ENCODE results near the gene KSR2. TPM values are rescaled to one million over a fixed set of nuclear protein-coding genes. Genes with fewer than 3 reads are reported as not detected.

Gene KSR2
- total RNA-seq, 1 experiment from 2014 or later, result 0.15 TPM

- no peaks in the 10 kb centered on the region for H3K9me3 ChIP-seq (ENCODE audit: control insufficient read depth, insufficient read depth, low read depth, low read length)
- POLR2A ChIA-PET, result no interaction called here
- no TSS peak for BruUV-seq (replicated peaks)
- CTCF ChIA-PET, result no interaction called here
- H3K4me1 ChIP-seq (ENCODE audit: control insufficient read depth, insufficient read depth, low read length), result no peaks in the 10 kb centered on the region
- H3K27me3 ChIP-seq (ENCODE audit: control insufficient read depth, insufficient read depth, low read length), result peaks cover 3% of the 10 kb centered on the region; the same call in 1 of the 2 replicates
- ATAC-seq (no peak), DNase-seq (ENCODE audit: low read depth, low spot score) (no peak)
- no peak overlapping the region for H3K27ac ChIP-seq (ENCODE audit: low read length)
- TF ChIP-seq, protein P1, sequence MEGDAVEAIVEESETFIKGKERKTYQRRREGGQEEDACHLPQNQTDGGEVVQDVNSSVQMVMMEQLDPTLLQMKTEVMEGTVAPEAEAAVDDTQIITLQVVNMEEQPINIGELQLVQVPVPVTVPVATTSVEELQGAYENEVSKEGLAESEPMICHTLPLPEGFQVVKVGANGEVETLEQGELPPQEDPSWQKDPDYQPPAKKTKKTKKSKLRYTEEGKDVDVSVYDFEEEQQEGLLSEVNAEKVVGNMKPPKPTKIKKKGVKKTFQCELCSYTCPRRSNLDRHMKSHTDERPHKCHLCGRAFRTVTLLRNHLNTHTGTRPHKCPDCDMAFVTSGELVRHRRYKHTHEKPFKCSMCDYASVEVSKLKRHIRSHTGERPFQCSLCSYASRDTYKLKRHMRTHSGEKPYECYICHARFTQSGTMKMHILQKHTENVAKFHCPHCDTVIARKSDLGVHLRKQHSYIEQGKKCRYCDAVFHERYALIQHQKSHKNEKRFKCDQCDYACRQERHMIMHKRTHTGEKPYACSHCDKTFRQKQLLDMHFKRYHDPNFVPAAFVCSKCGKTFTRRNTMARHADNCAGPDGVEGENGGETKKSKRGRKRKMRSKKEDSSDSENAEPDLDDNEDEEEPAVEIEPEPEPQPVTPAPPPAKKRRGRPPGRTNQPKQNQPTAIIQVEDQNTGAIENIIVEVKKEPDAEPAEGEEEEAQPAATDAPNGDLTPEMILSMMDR (IDR thresholded peaks at IDR 0.05), result no peak
- TF ChIP-seq POLR2AphosphoS5 (IDR thresholded peaks at IDR 0.05; ENCODE audit: low read depth, low read length) (no peak), SIN3A (IDR thresholded peaks at IDR 0.05; ENCODE audit: borderline replicate concordance, insufficient read depth, low read depth, low read length) (no peak), REST (IDR thresholded peaks at IDR 0.05; ENCODE audit: insufficient read depth in 1 of 2, low read depth in 2 of 2, low read length in 1 of 2) (no peak), TCF7L2 (IDR thresholded peaks at IDR 0.05; ENCODE audit: low read depth, low read length) (no peak)
- intact Hi-C loops (cut with micrococcal nuclease; ENCODE audit: unreplicated experiment) (no loop called here), in situ Hi-C loops (cut with HindIII; ENCODE audit: low pct_unique_long_range_greater_than_20kb, low sequenced_read_pairs) (no loop called here)
- H3K4me3 ChIP-seq (ENCODE audit: low read depth in 2 of 2, low read length in 2 of 2), result no peak overlapping the region
- no peaks in the 10 kb centered on the region for H3K36me3 ChIP-seq (ENCODE audit: control insufficient read depth, insufficient read depth, low read length)
Measured at GRCh38 chr12:117518594-117519270, 450.1 kb downstream of the KSR2 start.

DNA sequence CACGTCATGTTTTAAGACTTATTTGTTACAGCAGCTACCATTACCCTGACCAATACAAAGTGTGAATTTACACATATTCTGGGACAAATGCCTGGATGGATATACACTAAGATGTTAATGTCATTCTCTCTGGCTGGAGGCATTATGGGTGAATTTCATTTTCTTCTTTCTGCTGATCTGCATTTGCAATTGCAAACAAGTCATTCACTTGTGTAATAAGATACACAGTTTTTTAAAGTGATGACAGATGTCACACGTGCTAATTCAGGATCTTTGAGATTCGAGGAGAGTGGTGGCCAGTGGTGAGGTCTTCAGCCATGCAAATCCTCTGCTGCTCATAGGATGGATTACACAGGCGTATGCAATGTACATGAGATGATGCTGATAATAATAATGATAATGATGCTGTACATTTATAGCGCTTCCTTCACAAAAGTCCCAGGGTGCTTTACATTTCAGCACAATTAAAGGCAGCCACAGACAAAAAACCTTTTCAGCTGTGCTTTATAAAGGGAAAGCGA is 451.5 kb downstream of the KSR2 start:
- in situ Hi-C loops (cut with HindIII; ENCODE audit: low pct_unique_long_range_greater_than_20kb, low sequenced_read_pairs), result no loop called here
- TF ChIP-seq TCF7L2 (IDR thresholded peaks at IDR 0.05; ENCODE audit: low read depth, low read length) (no peak), SIN3A (IDR thresholded peaks at IDR 0.05; ENCODE audit: borderline replicate concordance, insufficient read depth, low read depth, low read length) (no peak), POLR2AphosphoS5 (IDR thresholded peaks at IDR 0.05; ENCODE audit: low read depth, low read length) (no peak), REST (IDR thresholded peaks at IDR 0.05; ENCODE audit: insufficient read depth in 1 of 2, low read depth in 2 of 2, low read length in 1 of 2) (no peak)
- TF ChIP-seq, protein P1 (IDR thresholded peaks at IDR 0.05), result no peak
- intact Hi-C loops (cut with micrococcal nuclease; ENCODE audit: unreplicated experiment), result no loop called here
- H3K4me3 ChIP-seq (ENCODE audit: low read depth in 2 of 2, low read length in 2 of 2), result no peak overlapping the region
- ChIA-PET CTCF (no interaction called here), POLR2A (no interaction called here)
- ATAC-seq (no peak), DNase-seq (ENCODE audit: low read depth, low spot score) (no peak)
- H3K27me3 ChIP-seq (ENCODE audit: control insufficient read depth, insufficient read depth, low read length), result peaks cover 3% of the 10 kb centered on the region; the same call in 1 of the 2 replicates
- no peak overlapping the region for H3K27ac ChIP-seq (ENCODE audit: low read length)
- H3K4me1 ChIP-seq (ENCODE audit: control insufficient read depth, insufficient read depth, low read length), result no peaks in the 10 kb centered on the region
- H3K9me3 ChIP-seq (ENCODE audit: control insufficient read depth, insufficient read depth, low read depth, low read length), result no peaks in the 10 kb centered on the region
- no TSS peak for BruUV-seq (replicated peaks)
- no peaks in the 10 kb centered on the region for H3K36me3 ChIP-seq (ENCODE audit: control insufficient read depth, insufficient read depth, low read length)
